GM23248 (cell line): Measurements from ENCODE around the gene MVB12B. TPM values are rescaled to one million over a fixed set of nuclear protein-coding genes. Genes with fewer than 3 reads are reported as not detected.
A peak's percentile ranks its signal among the peaks of the same experiment; 100 is the strongest.

Experiments used
- DNase-seq: peaks from one replicate; pipeline ENCODE4 v3.0.0-alpha.2; 2015
- H2AFZ ChIP-seq: fragments of 200-600 bp; sonication (generic); 2 replicates; pipeline ENCODE4 v1.6.1; 2016; ENCODE audit warnings: antibody characterized with exemption
- H3F3A ChIP-seq: fragments of 200-600 bp; sonication (generic); 2 replicates; pipeline ENCODE4 v1.6.1; 2016; ENCODE audit warnings: mild to moderate bottlenecking, antibody characterized with exemption, mixed run types; ENCODE audit not compliant: insufficient read depth
- H3K27ac ChIP-seq: fragments of 200-600 bp; sonication (generic); 2 replicates; pipeline ENCODE4 v1.5.1; 2016; ENCODE audit warnings: mild to moderate bottlenecking
- H3K27me3 ChIP-seq: fragments of 200-600 bp; sonication (generic); replicated peaks from 2 replicates; pipeline ENCODE4 v1.6.1; 2016; ENCODE audit warnings: mild to moderate bottlenecking; ENCODE audit not compliant: insufficient read depth
- H3K36me3 ChIP-seq: fragments of 200-600 bp; sonication (generic); 2 replicates; pipeline ENCODE4 v1.6.1; 2016; ENCODE audit warnings: low read depth, mild to moderate bottlenecking
- H3K4me1 ChIP-seq: fragments of 200-600 bp; sonication (generic); 2 replicates; pipeline ENCODE4 v1.6.1; 2016; ENCODE audit warnings: mild to moderate bottlenecking; ENCODE audit not compliant: insufficient read depth
- H3K4me2 ChIP-seq: fragments of 200-600 bp; sonication (generic); one replicate; pipeline ENCODE4 v1.6.1; 2016; ENCODE audit warnings: mild to moderate bottlenecking; ENCODE audit not compliant: unreplicated experiment
- H3K4me3 ChIP-seq: fragments of 200-600 bp; sonication (generic); 2 replicates; pipeline ENCODE4 v1.5.1; 2016; ENCODE audit warnings: mild to moderate bottlenecking
- H3K79me2 ChIP-seq: fragments of 200-600 bp; sonication (generic); 2 replicates; pipeline ENCODE4 v1.6.1; 2016; ENCODE audit warnings: mild to moderate bottlenecking; ENCODE audit not compliant: insufficient read depth
- H3K9ac ChIP-seq: fragments of 200-600 bp; sonication (generic); 2 replicates; pipeline ENCODE4 v1.6.1; 2016; ENCODE audit warnings: mild to moderate bottlenecking
- H3K9me2 ChIP-seq: fragments of 200-600 bp; sonication (generic); 2 replicates; pipeline ENCODE4 v1.6.1; 2016; ENCODE audit warnings: mixed run types, mild to moderate bottlenecking, moderate library complexity; ENCODE audit not compliant: insufficient read depth
- H3K9me3 ChIP-seq: fragments of 200-600 bp; sonication (generic); one replicate; pipeline ENCODE4 v1.6.1; 2017; ENCODE audit warnings: low read depth
- H4K20me1 ChIP-seq: fragments of 200-600 bp; sonication (generic); 2 replicates; pipeline ENCODE4 v1.6.0; 2016; ENCODE audit not compliant: insufficient read depth
- EZH2 ChIP-seq: fragments of 200-600 bp; sonication (generic); IDR thresholded peaks from 2 replicates; pipeline ENCODE4 v1.6.1; 2018; ENCODE audit warnings: antibody characterized with exemption, mild to moderate bottlenecking; ENCODE audit not compliant: insufficient read depth, poor library complexity, severe bottlenecking
- EZH2phosphoT487 ChIP-seq: fragments of 200-600 bp; sonication (generic); IDR thresholded peaks from 2 replicates; pipeline ENCODE4 v1.6.1; 2018; ENCODE audit warnings: antibody characterized with exemption, moderate library complexity, mild to moderate bottlenecking, low read depth; ENCODE audit not compliant: insufficient read depth
- WGBS, 2 experiments: methylation state at CpG; one replicate each; pipeline ENCODE4 v1.1.6; 2015 to 2017; ENCODE audit warnings: low lambda C conversion rate in 2 of 2, low coverage in 1 of 2; ENCODE audit errors: missing lambda C conversion rate in 2 of 2; 5-methylcytosine and 5-hydroxymethylcytosine counted together
- in situ Hi-C: fragments of 300-500 bp; cut with MboI; formaldehyde crosslinking; loops from 2 replicates; pipeline ENCODE4 v1.15.0; 2020
- polyA plus RNA-seq: library from polyadenylated mRNA; unstranded; fragments of >200 nt; fragmentation: Nextera tagmentation; extraction: Ambion mirVana; gene quantifications from 2 replicates; pipeline ENCODE4 v1.2.1, GENCODE V29; 2016
- total RNA-seq: library from RNA; depleted of rRNA; stranded (reverse); fragments of >200 nt; shearing (Covaris generic); gene quantifications from 2 replicates; pipeline ENCODE4 v1.2.3, GENCODE V29; 2014

Gene MVB12B
- total and polyA plus RNA-seq, 2 experiments from 2014 or later: 2.4 to 5.5 TPM

DNA sequence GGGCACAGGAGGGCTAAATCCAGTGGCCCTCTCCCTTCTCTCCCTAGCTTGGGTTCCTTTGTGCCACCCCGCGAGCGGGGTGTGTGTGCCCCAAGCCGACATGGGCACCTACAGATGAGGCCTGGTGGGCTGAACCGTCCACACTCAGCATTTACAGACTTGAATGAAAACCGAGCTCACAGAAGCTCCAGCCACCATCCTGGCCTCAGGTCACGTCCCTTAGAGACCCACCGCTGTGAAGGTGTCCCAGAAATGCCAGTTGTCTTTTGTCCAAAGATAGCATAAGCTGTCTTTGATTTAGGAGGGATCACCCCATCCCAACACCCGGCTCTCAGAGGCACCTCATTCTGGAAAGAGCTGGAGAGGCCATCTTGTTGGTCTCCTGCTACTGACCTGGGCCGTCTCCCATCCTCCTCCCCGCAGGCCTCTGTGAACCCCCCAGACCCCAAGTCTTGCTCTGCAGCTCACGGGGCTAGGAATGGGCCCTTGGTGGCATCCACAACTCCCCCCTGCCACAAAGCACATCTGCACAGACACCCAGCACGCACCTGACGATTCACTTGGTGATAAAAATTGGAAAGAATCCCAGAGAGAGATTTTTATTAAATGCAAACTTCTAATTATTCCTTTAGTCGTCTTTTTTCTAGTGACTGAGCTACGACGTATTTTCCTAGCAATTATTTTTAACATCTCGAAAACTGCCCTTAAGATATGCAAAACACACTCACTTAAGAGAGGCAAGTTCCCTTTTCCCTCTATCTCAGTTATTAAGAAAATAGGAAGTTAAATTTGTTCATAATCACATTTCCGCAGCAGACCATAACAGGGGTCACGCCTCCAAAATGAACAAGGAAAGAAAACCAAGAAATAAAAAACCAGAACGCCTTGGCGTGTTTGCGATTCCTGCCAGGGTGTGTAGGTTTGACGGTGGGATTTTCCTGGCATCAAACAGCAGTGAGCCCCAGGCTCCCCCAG lies 206.6 kb downstream of the MVB12B start:
- Histone ChIP-seq H3K4me1 (no peaks in the 10 kb centered on the region), H3K4me2 (no peak overlapping the region), H2AFZ (no peak overlapping the region), H3K9ac (no peak overlapping the region), H3K27ac (no peak overlapping the region), H3K9me2 (no peaks in the 10 kb centered on the region), H3K9me3 (no peaks in the 10 kb centered on the region), H4K20me1 (no peaks in the 10 kb centered on the region), H3K4me3 (no peak overlapping the region), H3K27me3 (peaks cover 26% of the 10 kb centered on the region), H3K36me3 (no peaks in the 10 kb centered on the region), H3K79me2 (no peaks in the 10 kb centered on the region), H3F3A (no peaks in the 10 kb centered on the region)
- TF ChIP-seq EZH2phosphoT487 (no peak), EZH2 (no peak)
- in situ Hi-C loops: no loop called here
- no peak for DNase-seq
- 76 to 79% methylated on average over 24 of the region's 24 CpGs for WGBS, 2 experiments

- in situ Hi-C loops: no loop called here
Measured at GRCh38 chr9:126533926-126534310, 207.3 kb downstream of the MVB12B start.

DNA sequence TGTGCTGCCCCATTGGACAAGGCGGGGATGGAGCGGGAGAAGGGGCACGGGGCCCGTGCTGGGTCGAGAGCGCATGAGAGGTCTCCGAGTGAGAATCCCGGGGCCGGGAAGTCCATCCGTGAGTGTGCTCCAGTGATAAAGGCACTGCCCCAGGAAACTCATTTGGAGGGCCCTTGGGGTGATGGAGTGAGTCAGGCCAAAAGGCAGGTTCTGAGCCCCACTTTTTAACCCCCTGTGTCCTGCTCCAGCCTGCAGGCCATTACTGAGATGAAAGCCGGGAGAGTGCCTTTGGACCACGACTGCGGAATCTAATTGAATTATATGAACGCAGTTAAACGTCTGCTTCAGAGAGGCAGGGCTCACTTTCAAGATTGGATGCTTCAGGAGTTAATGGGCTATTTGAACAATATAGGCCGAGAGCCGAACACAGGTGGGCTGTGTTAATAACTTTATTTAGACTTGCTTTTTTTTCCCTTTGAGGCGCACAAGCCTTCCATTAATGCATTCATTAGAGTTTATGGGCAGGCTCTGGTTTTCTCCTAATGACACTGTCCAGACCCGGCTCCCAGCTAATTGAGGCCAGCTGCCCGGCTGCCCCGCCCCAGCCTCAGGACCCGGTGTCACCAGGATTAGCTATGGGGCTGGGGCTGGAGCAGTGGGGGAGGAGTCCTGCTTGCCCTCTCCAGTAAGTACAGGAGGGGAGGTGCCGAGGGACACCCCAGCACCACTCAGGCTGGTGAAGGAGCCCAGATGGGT lies 208.0 kb downstream of the MVB12B start:
- Histone ChIP-seq H3K9me2 (no peaks in the 10 kb centered on the region), H4K20me1 (no peaks in the 10 kb centered on the region), H3K27ac (no peak overlapping the region), H3K9me3 (no peaks in the 10 kb centered on the region), H3K4me3 (no peak overlapping the region), H3K79me2 (no peaks in the 10 kb centered on the region), H3K4me1 (no peaks in the 10 kb centered on the region), H3F3A (no peaks in the 10 kb centered on the region), H3K27me3 (peaks cover 35% of the 10 kb centered on the region), H2AFZ (no peak overlapping the region), H3K4me2 (no peak overlapping the region), H3K9ac (no peak overlapping the region), H3K36me3 (no peaks in the 10 kb centered on the region)
- TF ChIP-seq EZH2phosphoT487 (no peak), EZH2 (peak; percentile 54)
- DNase-seq: no peak
- 30 to 32% methylated on average over 23 of the region's 23 CpGs for WGBS, 2 experiments
- in situ Hi-C loops: no loop called here

More at GRCh38 chr9:126533926-126534310, 207.3 kb downstream of the MVB12B start:
- no peak overlapping the region for H3K9ac ChIP-seq
- no peak for TF ChIP-seq EZH2
- no peak for TF ChIP-seq EZH2phosphoT487
- DNase-seq: no peak
- H3K4me3 ChIP-seq: no peak overlapping the region
- no peaks in the 10 kb centered on the region for H3K79me2 ChIP-seq
- H2AFZ ChIP-seq: no peak overlapping the region
- no peaks in the 10 kb centered on the region for H3K9me3 ChIP-seq
- no peaks in the 10 kb centered on the region for H3K36me3 ChIP-seq
- no peaks in the 10 kb centered on the region for H3K9me2 ChIP-seq
- no peaks in the 10 kb centered on the region for H4K20me1 ChIP-seq
- H3K27ac ChIP-seq: no peak overlapping the region
- H3K4me1 ChIP-seq: no peaks in the 10 kb centered on the region
- 74 to 77% methylated on average over 15 of the region's 15 CpGs for WGBS, 2 experiments
- H3K4me2 ChIP-seq: no peak overlapping the region
- peaks cover 30% of the 10 kb centered on the region for H3K27me3 ChIP-seq
- H3F3A ChIP-seq: no peaks in the 10 kb centered on the region

GRCh38 chr9:126536131-126536530 lies 209.5 kb downstream of the MVB12B start:
- H2AFZ ChIP-seq: no peak overlapping the region
- DNase-seq: no peak
- no peak overlapping the region for H3K4me3 ChIP-seq
- no peak overlapping the region for H3K4me2 ChIP-seq
- H3F3A ChIP-seq: no peaks in the 10 kb centered on the region
- 63 to 68% methylated on average over 7 of the region's 7 CpGs for WGBS, 2 experiments
- TF ChIP-seq EZH2: no peak
- TF ChIP-seq EZH2phosphoT487: no peak
- H4K20me1 ChIP-seq: no peaks in the 10 kb centered on the region
- H3K27ac ChIP-seq: no peak overlapping the region
- no peaks in the 10 kb centered on the region for H3K9me3 ChIP-seq
- H3K79me2 ChIP-seq: no peaks in the 10 kb centered on the region
- H3K9me2 ChIP-seq: no peaks in the 10 kb centered on the region
- in situ Hi-C loops: no loop called here
- no peaks in the 10 kb centered on the region for H3K4me1 ChIP-seq
- peaks cover 35% of the 10 kb centered on the region for H3K27me3 ChIP-seq
- H3K9ac ChIP-seq: no peak overlapping the region
- H3K36me3 ChIP-seq: no peaks in the 10 kb centered on the region
